SU-DHL-6 (cell line): ENCODE measurements around the gene G3BP1.

ENCODE experiments used
- CTCF ChIP-seq: fragments of 200-600 bp; sonication (generic); IDR thresholded peaks from one replicate; pipeline ENCODE4 v1.5.1; 2017; ENCODE audit warnings: antibody characterized with exemption, mild to moderate bottlenecking, low read length, moderate library complexity; ENCODE audit not compliant: insufficient read depth, poor library complexity, severe bottlenecking
- EZH2phosphoT487 ChIP-seq: fragments of 200-600 bp; sonication (generic), shearing (Covaris generic); conservative IDR thresholded peaks from 2 replicates; pipeline ENCODE4 v1.6.1; 2018; ENCODE audit warnings: mild to moderate bottlenecking, antibody characterized with exemption, low read length, moderate library complexity, mixed read lengths

- TF ChIP-seq CTCF (no peak), EZH2phosphoT487 (no peak)
Observed at GRCh38 chr5:151856861-151857260, 85.1 kb downstream of the G3BP1 start.
